Activated CD8-positive, alpha-beta memory T cell treated with anti-CD3 and anti-CD28 coated beads, Interleukin-2, amount 50 U/mL, for 1 hour (primary cell): ENCODE measurements around the gene FGFR2.

Experiments
- DNase-seq: peaks from one replicate; pipeline ENCODE4 v3.0.0-alpha.2; 2020; ENCODE audit errors: extremely low read depth

The FGFR2 gene

DNA sequence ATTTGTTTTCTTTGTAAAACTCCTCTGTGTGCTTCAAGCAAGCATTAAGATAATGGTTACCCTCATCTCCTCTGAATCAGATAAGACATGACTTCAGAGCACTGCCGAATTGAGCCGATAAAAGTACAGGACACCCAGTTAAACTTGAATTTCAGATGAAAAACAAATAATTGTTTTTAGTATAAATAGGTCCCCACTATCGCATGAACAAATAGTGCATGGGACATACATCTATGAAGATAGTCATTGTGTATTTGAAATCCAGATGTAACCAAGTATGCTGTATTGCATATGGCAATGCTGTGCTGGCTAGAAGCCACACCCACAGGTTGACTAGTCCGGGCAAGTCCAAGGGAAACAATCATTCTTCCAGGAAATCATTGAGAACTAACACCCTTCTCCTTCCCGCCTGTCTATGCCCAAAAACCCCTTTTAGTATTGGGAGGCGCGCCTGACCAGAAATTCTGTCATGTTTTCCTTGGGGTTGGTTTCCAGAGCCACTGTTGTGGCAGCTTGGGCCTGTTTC, 12.6 kb upstream of the FGFR2 start:
- no peak for DNase-seq

GRCh38 chr10:121609426-121610380, 11.5 kb upstream of the FGFR2 start:
- DNase-seq: no peak

DNA sequence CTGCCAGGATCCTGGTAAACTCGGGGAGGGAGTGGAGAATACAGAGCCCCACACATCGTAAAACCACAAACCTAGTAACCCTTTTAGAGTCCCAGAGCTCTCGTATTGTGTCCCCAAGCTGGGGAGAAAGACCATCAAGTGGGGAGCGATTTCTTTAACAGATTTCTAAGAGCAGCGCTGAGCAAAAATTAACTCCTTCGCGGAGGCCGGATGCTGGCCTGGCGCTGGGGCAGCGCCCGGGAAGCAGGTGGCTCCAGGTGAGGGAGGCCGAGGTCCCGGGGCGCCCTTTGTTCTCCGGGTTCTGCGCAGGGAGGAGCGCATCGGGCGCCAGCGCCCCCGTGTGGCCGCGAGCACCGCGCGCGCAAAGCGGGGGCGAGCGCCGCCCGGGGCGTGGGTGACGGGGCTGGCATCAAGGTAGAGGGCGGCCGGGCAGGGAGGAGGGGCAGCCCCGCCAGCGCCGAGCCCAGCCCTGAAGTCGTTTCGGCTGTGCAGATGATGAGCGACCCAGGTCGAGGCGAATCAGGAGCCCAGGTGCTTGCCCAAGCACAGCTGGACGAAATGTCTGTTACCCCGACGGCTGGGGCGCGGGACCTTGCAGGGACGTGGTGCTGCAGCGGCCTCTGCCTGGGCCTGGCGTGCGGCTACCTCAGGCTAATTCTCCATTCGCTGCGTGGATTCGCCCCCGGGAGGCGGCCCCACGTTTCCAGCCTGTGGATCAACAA, 10.4 kb upstream of the FGFR2 start:
- no peak for DNase-seq

GRCh38 chr10:121607310-121608055, 9.2 kb upstream of the FGFR2 start:
- no peak for DNase-seq

DNA sequence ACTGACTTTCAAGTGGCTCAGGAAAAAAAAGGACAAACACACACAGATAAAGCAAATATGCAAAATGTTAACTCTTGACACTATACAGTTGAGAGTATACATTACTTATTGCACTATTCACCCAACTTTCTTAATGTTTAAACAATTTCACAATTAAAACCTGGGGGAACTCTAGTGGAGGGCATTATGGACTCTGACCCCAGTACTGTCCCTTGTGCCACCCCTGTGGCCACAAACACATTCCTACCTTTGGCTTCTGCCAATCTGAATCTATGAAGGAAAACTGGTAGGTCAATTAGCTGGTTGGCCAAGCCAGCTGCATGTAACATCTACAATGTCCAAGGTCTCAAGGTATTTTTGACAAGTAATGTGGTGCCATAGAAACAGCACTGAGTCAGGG, 7.5 kb upstream of the FGFR2 start:
- no peak for DNase-seq

GRCh38 chr10:121601458-121601857, 3.2 kb upstream of the FGFR2 start:
- no peak for DNase-seq

GRCh38 chr10:121600611-121601010, 2.4 kb upstream of the FGFR2 start:
- DNase-seq: no peak

GRCh38 chr10:121599947-121600346, 1.7 kb upstream of the FGFR2 start:
- DNase-seq: no peak

GRCh38 chr10:121597504-121598262, 561 bp downstream of the FGFR2 start:
- DNase-seq: no peak

DNA sequence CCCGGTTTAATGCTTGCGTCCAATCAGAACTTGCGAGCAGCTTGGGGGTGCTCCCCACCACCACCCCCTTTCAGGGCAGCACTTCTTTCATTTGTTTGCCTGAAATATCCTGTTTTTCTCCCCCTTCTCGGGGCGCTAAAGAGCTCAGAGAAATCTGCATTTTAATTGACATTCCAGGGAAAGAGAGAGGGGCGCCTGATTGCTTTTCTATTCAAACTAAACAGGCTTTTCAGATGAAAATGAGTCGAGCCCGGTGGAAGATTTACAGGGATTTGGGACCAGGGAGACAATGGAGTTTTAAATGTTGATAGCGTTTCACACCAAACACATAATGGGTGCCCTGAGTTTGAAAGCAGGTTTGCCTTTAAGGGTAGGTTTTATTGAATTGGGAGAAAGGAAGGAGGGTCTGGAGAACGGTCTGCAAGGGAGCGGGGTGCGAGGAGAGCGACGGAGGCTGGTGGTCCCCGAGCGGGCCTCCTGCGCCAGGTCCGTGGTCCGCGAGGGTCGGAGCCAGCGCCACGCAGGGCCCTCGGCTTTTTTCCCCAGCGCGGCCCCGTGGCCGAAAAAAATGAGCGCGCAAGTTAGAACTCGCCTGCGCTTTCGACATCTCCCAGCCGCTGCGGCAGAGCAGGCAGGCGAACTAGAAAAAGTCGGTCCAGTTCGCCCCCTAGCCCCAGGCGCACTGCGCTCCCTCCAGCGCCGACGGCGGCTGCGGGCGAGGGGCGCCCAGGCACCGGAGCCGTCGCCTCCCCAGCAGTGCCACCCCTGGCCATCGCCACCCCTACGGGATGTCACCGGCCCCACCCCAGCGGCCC, 1.3 kb downstream of the FGFR2 start:
- DNase-seq: no peak

GRCh38 chr10:121595806-121596688, 2.2 kb downstream of the FGFR2 start:
- no peak for DNase-seq

GRCh38 chr10:121595351-121595805, 2.9 kb downstream of the FGFR2 start:
- DNase-seq: no peak

- no peak for DNase-seq
These were observed 3.5 kb downstream of the FGFR2 start for GRCh38 chr10:121594623-121595350.

GRCh38 chr10:121594076-121594475, 4.2 kb downstream of the FGFR2 start:
- no peak for DNase-seq

GRCh38 chr10:121593281-121594075, 4.8 kb downstream of the FGFR2 start:
- no peak for DNase-seq

- no peak for DNase-seq
These were observed 5.9 kb downstream of the FGFR2 start for GRCh38 chr10:121592155-121592890.

DNA sequence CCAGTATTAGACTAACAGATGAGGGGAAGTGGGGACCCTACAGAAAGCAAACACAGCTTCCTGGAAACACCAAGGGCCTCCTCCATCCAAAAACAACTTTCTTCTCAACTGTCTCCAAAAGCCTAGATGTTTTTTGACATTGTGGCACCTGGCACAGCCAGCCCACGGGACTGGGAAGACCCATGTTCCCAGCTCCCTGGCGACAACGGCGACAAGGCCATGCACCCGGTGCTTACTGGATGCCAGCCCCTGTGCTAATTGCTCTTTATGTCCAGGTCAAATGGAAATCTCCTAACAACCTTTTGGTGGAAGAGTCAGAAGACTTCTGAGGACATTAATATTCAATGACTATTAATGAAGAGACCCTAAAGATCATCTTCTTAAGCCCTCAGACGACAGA, 7.1 kb downstream of the FGFR2 start:
- DNase-seq: no peak
